ENCODE data around the gene CCNF.
"Not testable (repeated sequence)": the region's sequence is repeated elsewhere in the genome, so short reads cannot be mapped to it uniquely, and the experiment has no call there.

The CCNF gene

DNA sequence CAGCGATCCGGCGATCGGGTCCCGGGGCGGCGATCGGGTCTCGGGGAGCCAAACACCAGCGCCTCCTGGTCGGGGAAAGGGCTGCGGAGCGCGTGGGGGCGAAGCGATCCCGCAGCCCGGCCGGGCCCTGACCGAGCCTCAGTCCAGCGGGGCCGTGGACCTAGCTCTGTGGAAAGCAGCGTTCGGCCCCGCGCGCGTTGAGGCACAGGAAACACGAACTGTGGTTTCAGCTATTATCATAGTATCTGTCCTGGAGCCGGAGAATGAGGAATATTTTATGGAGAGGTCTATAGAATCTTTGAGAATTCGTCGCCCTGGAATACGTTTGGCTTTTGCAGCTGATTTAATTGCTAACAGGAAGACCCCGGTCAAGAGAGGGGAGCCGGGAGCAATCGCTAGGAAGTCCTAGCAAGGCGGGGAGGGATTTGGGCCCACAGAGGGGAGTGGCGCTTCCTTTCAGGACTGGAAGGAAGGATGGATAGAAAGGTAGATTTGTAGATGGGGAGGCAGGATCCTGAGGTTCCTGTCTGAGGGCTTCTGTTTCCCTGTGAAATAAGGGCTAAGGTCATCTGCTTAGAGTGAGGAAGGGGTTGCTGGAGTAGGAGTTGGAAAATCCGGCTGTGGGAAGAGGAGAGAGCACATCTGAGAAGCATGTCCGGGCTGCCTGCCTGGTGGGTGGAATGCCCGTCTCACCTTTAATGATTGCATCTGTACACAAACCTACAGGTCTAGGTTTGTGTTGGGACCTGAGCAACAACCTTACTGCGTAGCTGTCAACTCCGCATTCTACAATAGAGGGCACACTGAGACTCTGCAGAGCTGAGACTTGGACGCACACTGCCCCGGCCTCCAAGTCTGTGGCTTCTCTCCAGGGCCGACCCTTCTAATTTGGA is 770 bp downstream of the CCNF start:
- DNase-seq: no peak

DNA sequence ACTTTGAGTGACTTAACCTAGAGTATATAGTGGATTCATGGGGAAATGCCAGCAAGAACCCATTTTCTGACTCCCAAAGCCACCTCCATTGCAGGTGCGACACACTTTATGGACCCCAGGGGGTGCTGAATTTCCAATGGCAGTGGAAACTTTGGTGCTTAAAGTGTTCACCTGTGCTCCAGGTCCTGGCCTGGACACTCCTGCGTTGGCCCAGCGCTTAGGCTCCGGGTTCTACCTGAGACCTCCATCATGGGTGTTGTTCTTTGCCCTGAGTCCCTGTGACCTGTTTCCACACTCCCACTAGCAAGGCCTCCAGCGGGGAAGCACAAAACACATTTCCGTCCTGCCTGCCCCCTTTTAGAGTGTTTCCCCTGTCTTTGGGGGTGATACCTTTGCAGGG is 3.0 kb downstream of the CCNF start:
- no peak for DNase-seq

DNA sequence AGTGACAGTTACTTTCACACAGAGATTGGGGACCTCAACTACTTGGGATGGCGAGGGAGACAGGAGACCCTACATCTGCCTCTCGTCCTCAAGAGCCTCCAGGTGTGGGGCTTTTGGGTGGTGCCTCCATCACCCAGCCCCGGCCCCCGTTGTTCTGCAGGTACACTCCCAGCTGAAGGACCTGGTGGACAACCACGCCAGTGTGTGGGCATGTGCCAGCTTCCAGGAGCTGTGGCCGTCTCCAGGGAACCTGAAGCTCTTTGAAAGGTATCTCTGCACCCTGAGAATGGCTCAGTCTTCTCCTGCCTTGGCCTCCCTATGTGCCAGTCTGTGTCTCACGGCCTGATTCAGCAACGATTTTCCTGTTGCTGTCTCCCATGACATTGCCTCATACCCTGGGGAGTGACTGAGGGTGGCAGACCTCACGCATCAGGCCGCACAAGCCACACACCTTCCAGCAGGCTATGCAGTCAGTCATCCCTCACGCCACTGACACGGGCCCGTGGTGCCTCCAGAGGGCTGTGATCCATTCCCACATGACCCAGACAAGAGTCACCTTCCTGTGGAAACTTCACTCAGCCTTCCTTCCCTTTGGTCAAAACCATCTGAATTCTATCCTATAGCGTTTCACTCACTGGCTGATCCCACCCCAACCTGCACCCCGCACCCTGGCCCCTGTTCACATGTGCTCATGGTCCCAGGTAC is 3.7 kb downstream of the CCNF start:
- no peak for DNase-seq

DNA sequence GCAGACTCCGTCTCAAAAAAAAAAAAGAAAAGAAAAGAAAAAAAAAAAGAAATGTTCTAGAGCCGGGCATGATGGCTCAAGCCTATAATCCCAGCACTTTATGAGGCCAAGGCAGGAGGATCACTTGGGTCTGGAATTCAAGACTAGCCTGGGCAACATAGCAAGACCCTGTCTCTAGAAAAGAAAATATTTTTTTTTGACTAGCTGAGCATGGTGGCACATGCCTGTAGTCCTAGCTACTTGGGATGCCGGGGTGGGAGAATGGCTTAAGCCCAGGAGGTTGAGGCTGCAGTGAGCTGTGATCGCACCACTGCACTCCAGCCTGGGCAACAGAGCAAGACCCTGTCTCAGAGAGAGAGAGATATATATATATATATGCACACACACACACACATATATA is 6.0 kb downstream of the CCNF start:
- not testable (repeated sequence) for DNase-seq

DNA sequence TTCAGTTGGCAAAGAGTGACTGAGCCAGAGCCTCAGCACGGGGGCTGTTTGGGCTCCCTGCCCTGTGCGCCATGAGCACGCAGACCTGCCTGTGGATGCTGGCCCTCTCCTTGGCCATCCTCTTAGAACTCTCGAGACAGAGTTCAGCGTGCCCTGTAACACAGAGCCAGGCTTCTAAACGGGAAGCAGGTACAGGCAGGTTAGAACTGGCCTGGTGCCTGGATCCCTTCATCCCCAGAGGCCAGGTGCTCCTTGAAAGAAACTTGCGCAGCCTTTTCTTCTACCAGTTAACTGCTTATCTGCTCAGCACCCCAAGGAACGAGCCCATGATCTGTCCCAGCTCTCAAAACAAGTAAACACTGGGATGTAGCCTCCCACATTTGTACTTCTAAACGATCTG is 6.9 kb downstream of the CCNF start:
- no peak for DNase-seq

DNA sequence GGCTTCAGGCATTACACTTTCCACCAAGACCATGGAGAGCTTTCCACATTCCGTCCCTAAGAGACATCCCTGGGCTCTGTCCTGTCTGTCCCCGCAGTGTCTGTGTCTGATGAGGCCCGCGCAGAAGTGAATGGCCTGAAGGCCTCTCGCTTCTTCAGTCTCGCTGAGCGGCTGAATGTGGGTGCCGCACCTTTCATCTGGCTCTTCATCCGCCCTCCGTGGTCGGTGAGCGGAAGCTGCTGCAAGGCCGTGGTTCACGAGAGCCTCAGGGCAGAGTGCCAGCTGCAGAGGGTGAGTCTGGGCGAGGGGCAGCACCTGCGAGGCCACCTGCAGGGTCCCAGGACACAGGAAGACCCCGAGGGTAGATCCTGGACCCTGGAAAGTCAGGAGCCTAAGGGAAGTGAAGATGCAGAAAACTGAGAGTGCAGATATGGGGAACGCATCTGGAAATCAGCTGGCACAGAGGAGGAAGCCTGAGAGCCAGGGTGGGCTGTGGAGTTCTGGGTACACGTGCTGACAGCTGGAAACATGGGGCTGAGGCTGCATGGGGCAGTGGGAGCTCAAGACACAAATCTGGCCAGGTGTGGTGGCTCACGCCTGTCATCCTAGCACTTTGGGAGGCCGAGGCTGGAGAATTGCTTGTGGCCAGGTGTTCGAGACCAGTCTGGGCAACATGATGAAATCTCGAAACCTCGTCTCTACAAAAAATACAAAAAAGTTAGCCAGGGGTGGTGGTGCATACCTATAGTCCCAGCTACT is 8.0 kb downstream of the CCNF start:
- no peak for DNase-seq

DNA sequence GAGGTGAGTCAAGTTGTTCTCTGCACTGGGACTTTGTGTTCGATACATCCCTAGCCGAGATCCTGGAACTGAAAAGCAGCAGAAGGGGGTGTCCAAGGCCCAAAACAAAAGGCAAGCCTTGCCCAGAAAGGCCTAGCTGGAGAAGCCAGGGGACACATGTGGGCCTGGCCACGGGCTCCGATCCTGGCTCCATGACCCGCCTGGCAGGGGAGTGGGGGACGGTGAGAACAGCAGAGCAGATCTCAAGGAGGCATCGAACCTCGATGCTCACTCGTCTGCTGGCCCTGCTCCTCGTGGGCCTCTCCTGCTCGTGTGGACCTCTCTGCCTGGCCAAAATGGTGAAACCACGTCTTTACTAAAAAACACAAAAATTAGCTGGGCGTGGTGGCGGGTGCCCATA is 8.9 kb downstream of the CCNF start:
- DNase-seq: no peak

DNA sequence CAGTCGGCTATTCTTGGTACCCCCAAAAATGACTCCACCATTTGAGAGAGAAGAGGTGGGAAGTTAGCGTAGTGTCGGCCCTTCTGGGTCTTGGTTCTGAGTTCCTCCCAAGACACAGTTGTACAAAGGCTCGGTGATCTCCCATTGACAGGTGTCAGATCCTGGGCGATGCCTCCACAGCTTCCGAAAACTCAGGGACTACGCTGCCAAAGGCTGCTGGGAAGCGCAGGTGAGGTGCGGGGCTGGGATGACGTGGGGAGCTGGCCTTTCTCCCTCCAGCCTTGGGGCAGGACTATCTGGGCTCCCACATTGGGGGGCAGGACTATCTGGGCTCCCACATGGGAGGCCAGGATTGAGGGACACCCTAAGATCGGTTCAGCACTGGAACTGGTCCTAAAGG is 10.4 kb downstream of the CCNF start:
- DNase-seq: no peak

DNA sequence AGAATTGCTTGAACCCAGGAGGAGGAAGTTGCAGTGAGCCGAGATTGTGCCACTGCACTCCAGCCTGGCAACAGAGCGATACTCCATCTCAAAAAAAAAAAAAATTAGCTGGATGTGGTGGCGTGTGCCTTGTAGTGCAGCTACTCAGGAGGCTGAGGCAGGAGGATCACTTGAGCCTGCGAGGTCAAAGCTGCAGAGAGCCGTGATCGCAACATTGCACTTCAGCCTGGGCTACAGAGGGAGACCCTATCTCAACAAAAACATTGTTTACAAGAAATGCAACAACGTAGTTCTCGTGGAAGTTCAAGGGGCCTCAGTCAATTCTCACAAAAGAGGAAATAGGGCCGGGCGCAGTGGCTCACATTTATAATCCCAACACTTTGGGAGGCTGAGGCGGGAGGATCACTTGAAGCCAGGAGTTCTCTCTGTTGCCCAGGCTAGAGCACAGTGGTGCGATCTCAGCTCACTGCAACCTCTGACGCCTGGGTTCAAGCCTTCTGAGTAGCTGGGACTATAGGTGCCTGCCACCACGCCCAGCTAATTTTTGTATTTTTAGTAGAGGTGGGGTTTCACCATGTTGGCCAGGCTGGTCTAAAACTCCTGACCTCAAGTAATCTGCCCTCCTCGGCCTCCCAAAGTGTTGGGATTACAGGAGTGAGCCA is 12.0 kb downstream of the CCNF start:
- not testable (repeated sequence) for DNase-seq

DNA sequence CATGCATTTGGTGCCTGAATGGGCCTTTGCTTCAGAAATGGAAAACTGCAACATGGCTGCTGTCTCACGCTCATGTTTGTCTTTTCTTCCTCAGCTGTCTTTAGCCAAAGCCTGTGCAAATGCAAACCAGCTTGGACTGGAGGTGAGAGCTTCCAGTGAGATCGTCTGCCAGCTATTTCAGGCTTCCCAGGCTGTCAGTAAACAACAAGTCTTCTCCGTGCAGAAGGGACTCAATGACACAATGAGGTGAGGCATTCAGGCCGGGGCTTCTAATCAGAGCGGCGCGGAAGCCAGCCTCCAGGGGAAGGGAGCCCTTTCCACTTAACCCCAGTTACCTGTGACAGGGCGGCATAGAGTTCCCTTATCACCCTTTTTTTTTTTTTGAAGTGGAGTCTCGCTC is 14.3 kb downstream of the CCNF start:
- DNase-seq: no peak

DNA sequence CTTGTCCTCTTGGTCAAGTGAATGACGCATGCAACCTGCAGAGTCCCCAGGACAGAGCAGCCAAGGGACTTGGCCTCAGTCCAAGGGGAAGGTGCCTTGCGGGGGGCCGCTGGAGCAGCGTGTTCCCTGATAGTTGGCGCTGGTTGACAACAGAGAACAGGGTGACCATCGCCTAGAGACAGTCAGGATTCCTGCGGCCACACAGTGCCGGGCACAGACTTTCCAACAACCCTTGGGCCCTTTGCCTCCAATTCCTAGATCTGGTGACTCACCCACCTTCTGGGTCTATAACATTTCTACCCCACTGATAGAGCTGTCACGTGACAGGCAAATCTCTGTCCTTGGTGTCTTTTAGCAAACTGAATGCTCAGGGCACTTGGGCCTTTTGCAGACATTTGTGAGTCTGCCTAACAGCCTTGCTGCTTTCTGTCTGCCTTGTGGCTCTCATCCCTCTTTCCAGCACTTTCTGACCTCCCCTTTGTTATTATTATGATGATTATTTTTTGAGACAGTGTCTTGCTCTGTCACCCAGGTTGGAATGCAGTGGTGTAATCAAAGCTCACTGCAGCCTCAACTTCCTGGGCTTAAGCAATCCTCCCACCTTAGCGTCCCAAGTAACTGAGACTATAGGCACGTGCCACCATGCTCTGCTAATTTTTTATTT is 18.8 kb downstream of the CCNF start:
- no peak for DNase-seq

DNA sequence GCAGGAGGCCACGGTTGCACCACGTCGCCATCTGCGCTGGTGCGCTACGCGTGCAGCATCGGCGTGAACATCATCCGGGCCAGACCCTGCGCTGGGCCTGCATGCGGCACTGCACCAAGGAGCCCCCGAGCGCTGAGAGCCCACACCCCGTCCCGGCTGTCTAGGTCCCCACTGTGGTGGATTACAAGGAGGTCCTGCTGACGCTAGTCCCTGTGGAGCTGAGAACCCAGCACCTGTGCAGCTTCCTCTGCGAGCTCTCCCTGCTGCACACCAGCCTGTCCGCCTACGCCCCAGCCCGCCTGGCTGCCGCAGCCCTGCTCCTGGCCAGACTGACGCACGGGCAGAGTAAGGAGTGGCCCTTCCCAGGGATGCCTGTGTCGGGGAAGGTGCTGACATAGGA is 19.9 kb downstream of the CCNF start:
- DNase-seq: no peak

DNA sequence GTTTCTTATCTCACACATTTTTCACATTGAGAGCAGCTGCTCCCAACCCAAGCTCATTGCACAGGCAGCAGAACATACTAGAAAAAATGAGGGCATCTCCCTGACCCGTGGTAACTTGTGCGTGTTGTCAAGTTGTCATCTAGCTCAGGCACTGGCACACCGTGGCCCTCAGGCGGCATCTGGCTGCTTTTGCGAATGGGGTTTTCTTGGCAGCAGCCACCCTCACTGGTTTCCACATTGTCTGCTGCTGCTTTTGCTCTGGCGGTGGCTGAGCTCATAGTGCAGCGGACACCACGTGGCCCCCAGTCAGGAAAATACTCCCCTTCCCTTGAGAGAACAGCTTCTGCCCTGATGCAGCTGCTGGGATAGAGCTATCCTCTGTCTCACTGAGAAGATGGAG is 21.3 kb downstream of the CCNF start:
- no peak for DNase-seq

DNA sequence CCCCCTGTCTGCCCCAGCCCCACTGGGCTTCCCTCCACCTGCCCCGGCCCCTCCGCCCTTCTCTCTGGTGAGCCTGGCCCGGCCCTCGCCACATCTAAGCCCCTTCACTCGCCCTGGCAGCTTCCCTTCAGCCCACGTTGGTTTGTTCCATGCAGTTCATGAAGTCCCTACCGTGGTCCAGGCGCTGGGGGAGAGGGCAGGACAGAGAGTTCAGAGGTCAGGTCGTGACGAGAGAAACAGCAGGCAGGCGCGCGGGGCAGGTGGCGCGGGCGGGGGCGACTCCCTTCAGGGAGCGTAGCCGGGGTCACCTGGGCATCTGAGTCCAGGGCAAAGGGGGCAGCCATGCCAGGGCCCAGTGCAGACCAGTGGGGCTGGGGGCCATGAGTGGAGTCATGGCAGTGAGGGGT is 21.7 kb downstream of the CCNF start:
- DNase-seq: no peak

DNA sequence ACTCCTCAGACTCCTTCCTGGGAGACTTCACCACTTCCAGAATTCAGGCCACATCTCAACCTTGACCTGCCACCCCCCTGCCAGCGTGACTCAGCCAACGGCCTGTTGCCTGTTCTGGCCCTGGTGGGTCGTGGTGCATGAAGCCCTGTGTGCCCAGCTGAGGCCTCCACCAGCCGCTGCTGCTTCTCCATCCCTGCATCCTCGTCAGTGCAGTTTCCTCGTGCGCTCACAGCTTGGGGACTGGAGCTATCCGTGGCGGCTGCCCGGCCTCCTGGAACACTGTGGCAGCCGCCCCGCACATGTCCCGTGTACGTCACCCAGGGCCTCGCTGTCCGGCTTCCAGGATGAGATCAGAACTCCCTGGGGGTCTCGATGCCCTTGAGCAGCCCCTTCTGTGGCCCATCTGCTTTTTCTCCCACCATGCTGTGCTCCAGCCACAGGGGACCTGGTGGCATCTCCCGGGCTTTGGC is 22.6 kb downstream of the CCNF start:
- no peak for DNase-seq

DNA sequence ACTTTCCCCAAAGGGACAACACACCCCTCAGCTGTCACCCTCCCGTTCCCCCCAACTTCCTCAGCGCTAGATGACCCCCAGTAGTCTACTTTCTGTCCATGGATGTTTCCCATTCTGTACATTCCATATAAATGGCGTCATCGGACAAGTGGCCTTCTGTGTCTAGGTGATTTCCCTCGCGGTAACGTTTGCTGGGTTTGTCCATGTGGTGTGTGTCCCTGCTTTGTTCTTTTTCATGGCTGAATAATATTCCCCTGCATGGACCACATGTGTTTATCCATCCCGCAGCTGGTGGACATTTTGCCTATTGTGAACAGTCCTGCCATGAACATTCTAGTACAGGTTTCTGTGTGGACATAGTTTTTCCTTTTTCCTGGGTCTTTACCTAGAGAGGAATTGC is 23.4 kb downstream of the CCNF start:
- no peak for DNase-seq

DNA sequence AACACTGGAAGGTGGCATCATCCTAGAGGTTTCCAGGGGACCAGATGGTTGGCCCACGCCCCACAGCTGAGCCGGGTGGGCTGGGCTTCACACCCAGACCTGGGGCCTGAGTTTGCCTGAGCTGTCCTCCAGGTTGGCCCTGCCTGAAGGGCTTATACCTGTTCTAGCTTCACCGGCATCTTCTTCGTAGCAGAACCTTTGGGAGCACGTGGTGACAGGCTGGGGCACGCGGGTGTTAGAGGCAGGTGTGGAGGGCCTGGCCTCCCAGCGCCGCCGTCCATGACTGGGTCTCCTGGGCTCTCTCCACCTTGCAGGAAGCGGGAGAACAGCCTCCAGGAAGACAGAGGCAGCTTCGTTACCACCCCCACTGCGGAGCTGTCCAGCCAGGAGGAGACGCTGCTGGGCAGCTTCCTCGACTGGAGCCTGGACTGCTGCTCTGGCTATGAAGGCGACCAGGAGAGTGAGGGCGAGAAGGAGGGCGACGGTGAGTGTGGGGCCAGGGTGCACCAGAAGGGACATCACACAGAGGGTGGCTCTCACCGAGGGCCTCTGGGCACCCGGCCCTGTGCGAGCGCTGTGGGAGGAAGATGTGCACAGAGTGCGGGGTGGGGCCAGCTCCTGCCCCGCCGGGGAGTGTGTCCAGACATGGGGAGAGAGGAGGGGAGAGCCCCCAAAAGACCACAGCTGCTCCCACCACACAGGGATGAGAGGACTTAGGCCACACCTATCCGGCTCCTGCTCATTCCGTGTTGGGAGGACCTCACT is 26.0 kb downstream of the CCNF start:
- no peak for DNase-seq

DNA sequence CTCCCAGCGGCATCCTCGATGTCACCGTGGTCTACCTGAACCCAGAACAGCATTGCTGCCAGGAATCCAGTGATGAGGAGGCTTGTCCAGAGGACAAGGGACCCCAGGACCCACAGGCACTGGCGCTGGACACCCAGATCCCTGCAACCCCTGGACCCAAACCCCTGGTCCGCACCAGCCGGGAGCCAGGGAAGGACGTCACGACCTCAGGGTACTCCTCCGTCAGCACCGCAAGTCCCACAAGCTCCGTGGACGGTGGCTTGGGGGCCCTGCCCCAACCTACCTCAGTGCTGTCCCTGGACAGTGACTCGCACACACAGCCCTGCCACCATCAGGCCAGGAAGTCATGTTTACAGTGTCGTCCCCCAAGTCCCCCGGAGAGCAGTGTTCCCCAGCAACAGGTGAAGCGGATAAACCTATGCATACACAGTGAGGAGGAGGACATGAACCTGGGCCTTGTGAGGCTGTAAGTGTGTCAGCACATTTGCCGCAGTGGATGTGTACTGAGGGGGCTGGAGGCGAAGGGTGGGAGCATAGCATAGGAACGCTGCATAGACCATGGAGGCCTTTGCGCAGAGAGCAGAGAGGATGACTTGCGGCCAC is 27.4 kb downstream of the CCNF start:
- no peak for DNase-seq

DNA sequence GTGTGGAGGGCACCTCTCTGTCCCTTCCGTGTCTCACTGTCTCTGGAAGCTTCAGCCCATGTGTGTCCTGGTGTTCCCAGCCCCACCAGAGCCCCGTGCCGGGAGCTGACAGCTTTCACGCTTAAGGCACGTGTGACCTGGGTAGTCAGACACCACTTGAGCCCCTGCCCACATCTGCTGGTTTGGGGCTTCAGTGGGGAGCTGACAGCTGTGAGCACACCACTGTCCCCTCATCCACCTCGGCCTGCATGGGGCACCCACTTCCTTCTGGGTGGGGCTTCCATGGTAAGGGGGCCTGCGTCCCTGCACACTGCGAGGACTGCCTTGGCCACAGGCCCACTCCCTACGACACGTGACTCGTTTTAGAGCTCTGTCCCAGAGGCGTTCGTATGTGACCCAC is 28.0 kb downstream of the CCNF start:
- no peak for DNase-seq

DNA sequence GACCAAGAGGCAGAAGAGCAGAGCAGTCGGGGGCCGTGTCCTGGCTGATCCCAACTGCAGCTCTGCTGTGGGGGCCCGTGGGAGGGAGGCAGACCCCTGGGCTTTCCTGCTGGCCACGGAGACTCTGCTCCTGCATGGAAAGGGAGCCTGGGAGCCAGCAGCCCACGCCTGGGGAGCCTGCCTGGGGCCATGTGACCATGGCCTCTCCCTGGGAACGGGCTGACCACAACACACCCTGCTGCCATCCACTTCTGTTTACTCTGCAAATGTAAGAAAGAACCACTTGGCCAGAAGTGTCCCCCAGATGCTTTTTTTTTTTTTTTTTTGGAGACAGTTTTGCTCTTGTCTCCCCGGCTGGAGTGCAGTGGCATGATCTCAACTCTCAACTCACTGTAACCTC is 28.7 kb downstream of the CCNF start:
- DNase-seq: no peak

Measured in activated CD8-positive, alpha-beta memory T cell treated with anti-CD3 and anti-CD28 coated beads, Interleukin-2, amount 50 U/mL, for 4 hours (primary cell).